ENCODE results near the gene TPX2.

DNA sequence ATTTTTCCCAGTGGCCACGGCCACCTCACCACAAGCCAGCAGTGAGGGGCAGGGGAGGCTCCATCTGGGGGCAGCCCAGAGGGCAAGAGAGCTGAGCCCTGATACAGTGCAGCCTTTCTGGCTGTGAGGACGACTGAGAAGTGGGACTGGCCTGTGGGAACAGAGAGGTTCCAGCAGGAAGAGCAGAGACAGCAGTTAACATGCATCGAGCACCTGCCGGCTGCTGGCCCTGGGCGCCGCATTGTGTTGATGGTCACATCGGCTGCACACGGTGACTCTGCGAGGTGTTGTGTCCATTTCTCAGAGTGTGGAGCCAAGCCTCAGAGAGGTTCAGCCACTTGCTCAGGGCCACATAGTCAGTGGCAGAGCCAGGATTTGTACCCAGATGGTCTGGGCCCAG, 96.5 kb downstream of the TPX2 start:
- TF ChIP-seq, protein P1, sequence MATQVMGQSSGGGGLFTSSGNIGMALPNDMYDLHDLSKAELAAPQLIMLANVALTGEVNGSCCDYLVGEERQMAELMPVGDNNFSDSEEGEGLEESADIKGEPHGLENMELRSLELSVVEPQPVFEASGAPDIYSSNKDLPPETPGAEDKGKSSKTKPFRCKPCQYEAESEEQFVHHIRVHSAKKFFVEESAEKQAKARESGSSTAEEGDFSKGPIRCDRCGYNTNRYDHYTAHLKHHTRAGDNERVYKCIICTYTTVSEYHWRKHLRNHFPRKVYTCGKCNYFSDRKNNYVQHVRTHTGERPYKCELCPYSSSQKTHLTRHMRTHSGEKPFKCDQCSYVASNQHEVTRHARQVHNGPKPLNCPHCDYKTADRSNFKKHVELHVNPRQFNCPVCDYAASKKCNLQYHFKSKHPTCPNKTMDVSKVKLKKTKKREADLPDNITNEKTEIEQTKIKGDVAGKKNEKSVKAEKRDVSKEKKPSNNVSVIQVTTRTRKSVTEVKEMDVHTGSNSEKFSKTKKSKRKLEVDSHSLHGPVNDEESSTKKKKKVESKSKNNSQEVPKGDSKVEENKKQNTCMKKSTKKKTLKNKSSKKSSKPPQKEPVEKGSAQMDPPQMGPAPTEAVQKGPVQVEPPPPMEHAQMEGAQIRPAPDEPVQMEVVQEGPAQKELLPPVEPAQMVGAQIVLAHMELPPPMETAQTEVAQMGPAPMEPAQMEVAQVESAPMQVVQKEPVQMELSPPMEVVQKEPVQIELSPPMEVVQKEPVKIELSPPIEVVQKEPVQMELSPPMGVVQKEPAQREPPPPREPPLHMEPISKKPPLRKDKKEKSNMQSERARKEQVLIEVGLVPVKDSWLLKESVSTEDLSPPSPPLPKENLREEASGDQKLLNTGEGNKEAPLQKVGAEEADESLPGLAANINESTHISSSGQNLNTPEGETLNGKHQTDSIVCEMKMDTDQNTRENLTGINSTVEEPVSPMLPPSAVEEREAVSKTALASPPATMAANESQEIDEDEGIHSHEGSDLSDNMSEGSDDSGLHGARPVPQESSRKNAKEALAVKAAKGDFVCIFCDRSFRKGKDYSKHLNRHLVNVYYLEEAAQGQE (tag by site-specific recombination; IDR thresholded peaks at IDR 0.05) = no peak
- TF ChIP-seq, protein P2, sequence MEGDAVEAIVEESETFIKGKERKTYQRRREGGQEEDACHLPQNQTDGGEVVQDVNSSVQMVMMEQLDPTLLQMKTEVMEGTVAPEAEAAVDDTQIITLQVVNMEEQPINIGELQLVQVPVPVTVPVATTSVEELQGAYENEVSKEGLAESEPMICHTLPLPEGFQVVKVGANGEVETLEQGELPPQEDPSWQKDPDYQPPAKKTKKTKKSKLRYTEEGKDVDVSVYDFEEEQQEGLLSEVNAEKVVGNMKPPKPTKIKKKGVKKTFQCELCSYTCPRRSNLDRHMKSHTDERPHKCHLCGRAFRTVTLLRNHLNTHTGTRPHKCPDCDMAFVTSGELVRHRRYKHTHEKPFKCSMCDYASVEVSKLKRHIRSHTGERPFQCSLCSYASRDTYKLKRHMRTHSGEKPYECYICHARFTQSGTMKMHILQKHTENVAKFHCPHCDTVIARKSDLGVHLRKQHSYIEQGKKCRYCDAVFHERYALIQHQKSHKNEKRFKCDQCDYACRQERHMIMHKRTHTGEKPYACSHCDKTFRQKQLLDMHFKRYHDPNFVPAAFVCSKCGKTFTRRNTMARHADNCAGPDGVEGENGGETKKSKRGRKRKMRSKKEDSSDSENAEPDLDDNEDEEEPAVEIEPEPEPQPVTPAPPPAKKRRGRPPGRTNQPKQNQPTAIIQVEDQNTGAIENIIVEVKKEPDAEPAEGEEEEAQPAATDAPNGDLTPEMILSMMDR (tag by site-specific recombination; IDR thresholded peaks at IDR 0.05) = no peak
- no peak for TF ChIP-seq KLF7 (tag by site-specific recombination; IDR thresholded peaks at IDR 0.05; ENCODE audit: borderline replicate concordance)
- TF ChIP-seq ZNF211 (tag by site-specific recombination; IDR thresholded peaks at IDR 0.05; ENCODE audit: low read depth) = no peak
- TF ChIP-seq HOXC10 (CRISPR knock-in tag; IDR thresholded peaks at IDR 0.05) = no peak
- no peak for TF ChIP-seq ZNF341 (tag by site-specific recombination; IDR thresholded peaks at IDR 0.05; ENCODE audit: low read depth)
- TF ChIP-seq FEZF1 (tag by site-specific recombination; IDR thresholded peaks at IDR 0.05) = no peak
- TF ChIP-seq RBAK (tag by site-specific recombination; IDR thresholded peaks at IDR 0.05) = no peak
- TF ChIP-seq ZNF140 (tag by site-specific recombination; IDR thresholded peaks at IDR 0.05) = no peak
- TF ChIP-seq, protein P3, sequence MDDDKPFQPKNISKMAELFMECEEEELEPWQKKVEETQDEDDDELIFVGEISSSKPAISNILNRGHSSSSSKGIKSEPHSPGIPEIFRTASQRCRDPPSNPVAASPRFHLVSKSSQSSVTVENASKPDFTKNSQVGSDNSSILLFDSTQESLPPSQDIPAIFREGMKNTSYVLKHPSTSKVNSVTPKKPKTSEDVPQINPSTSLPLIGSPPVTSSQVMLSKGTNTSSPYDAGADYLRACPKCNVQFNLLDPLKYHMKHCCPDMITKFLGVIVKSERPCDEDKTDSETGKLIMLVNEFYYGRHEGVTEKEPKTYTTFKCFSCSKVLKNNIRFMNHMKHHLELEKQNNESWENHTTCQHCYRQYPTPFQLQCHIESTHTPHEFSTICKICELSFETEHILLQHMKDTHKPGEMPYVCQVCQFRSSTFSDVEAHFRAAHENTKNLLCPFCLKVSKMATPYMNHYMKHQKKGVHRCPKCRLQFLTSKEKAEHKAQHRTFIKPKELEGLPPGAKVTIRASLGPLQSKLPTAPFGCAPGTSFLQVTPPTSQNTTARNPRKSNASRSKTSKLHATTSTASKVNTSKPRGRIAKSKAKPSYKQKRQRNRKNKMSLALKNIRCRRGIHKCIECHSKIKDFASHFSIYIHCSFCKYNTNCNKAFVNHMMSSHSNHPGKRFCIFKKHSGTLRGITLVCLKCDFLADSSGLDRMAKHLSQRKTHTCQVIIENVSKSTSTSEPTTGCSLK (tag by site-specific recombination; IDR thresholded peaks at IDR 0.05) = no peak
- no peak for TF ChIP-seq ZNF274 (IDR thresholded peaks at IDR 0.05; ENCODE audit: low read length)
- TF ChIP-seq ZNF274 (tag by site-specific recombination; IDR thresholded peaks at IDR 0.05; ENCODE audit: borderline replicate concordance) = no peak
- TF ChIP-seq, protein P4, sequence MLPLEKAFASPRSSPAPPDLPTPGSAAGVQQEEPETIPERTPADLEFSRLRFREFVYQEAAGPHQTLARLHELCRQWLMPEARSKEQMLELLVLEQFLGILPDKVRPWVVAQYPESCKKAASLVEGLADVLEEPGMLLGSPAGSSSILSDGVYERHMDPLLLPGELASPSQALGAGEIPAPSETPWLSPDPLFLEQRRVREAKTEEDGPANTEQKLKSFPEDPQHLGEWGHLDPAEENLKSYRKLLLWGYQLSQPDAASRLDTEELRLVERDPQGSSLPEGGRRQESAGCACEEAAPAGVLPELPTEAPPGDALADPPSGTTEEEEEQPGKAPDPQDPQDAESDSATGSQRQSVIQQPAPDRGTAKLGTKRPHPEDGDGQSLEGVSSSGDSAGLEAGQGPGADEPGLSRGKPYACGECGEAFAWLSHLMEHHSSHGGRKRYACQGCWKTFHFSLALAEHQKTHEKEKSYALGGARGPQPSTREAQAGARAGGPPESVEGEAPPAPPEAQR (tag by site-specific recombination; IDR thresholded peaks at IDR 0.05) = no peak
- no peak for TF ChIP-seq ZNF350 (tag by site-specific recombination; IDR thresholded peaks at IDR 0.05)
